ENCODE results near the gene WDFY2.

DNA sequence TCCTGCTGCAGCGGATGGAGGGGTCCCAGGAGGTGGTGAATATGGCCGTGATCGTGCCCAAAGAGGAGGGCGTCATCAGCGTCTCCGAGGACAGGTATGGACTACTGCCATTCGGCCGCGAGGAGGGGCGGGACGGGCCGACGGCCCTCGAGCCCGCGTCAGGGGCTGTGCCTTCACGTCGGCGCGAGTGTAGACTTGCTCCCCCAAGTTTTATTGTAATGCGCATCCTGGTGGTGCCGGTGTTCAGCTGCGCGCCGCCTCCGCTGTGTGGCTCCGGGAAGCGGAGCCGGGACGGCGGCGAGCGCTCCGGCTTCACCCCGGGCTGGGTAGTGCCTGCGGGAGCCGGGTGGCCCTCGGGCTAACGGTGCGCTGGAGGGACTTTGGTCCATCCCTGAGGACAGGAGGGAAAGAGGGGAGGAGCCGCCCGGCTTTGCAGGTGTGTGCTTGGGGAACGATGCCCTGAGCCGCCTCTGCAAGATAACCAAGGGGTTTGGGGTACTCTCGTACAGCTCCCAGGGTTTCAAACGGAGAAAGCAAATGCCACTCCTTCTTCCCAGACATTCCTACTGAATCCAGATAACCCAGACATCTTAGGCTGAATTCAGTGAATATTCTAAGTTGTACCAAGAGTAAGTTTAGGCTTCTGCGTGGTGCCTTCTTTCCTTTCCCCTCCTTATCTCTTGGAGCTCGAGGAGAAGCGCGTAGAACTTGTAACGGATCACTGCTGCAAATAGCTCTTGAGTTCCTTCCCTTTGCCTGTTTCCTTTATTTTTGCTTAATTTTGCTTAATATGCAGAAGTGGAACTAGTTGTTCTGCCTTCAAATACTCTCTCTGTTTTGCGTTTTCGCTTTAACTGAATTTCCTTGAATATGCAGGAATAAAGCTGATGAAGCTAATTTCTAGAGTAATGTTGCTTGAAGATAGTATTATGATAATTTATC is 740 bp downstream of the WDFY2 start:
- no peak for TF ChIP-seq POLR2A (IDR thresholded peaks at IDR 0.05)
- TF ChIP-seq, protein P1, sequence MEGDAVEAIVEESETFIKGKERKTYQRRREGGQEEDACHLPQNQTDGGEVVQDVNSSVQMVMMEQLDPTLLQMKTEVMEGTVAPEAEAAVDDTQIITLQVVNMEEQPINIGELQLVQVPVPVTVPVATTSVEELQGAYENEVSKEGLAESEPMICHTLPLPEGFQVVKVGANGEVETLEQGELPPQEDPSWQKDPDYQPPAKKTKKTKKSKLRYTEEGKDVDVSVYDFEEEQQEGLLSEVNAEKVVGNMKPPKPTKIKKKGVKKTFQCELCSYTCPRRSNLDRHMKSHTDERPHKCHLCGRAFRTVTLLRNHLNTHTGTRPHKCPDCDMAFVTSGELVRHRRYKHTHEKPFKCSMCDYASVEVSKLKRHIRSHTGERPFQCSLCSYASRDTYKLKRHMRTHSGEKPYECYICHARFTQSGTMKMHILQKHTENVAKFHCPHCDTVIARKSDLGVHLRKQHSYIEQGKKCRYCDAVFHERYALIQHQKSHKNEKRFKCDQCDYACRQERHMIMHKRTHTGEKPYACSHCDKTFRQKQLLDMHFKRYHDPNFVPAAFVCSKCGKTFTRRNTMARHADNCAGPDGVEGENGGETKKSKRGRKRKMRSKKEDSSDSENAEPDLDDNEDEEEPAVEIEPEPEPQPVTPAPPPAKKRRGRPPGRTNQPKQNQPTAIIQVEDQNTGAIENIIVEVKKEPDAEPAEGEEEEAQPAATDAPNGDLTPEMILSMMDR (IDR thresholded peaks at IDR 0.05), result peak in 1 of 6 experiments; percentile 10
